ENCODE results near the gene SUGP1. TPM values are rescaled to one million over a fixed set of nuclear protein-coding genes. Genes with fewer than 3 reads are reported as not detected.

Gene SUGP1
- polyA plus RNA-seq, 1 donor from 2014 or later, result 82.0 TPM

DNA sequence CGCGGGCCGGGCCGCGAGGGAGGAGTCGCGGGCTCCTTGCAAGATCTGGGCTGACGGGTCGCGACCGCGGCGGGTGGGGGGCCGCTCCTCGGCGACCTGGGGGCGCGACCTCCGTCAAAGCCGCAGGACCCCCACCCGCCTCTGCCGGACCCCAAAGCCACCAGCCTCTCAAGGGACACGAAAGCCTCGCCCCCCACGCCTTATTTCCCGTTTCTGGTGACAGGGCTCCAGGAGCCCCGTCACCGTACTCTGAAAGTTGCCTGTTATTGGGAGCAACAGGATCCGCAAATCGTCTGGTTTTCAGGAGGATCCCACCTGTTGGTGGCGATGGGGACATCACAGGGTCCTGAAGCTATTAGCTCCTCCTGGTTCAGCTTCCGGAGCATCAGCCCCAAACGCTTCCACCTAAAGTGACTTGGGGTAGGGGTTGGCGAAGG is 850 bp upstream of the SUGP1 start:
- peak overlapping the region; percentile 96 for H2AFZ ChIP-seq (ENCODE audit: low read depth, low read length)
- H3K79me2 ChIP-seq (replicated peaks; ENCODE audit: insufficient read depth, low read length), result peaks cover 60% of the 10 kb centered on the region
- H3K27ac ChIP-seq (ENCODE audit: low read length), result peak overlapping the region; percentile 98
- H3K9me2 ChIP-seq (ENCODE audit: insufficient read depth, low read length), result no peaks in the 10 kb centered on the region
- no peaks in the 10 kb centered on the region for H3K36me3 ChIP-seq (ENCODE audit: insufficient read depth, low read length)
- no peaks in the 10 kb centered on the region for H3K27me3 ChIP-seq (ENCODE audit: insufficient read depth, low read depth, low read length)
- H3K4me2 ChIP-seq (ENCODE audit: low read length), result peak overlapping the region; percentile 64
- no peaks in the 10 kb centered on the region for H3F3A ChIP-seq (ENCODE audit: insufficient read depth, low read length, poor library complexity, severe bottlenecking)
- TF ChIP-seq EP300 (conservative IDR thresholded peaks at IDR 0.05; ENCODE audit: poor library complexity, severe bottlenecking), result no peak
- no peak for TF ChIP-seq SMC3 (conservative IDR thresholded peaks at IDR 0.05; ENCODE audit: poor library complexity)
- TF ChIP-seq POLR2AphosphoS5 (IDR thresholded peaks at IDR 0.05), result no peak
- no peak for TF ChIP-seq CTCF (IDR thresholded peaks at IDR 0.05; ENCODE audit: poor library complexity, severe bottlenecking)
- no peak for TF ChIP-seq EZH2 (IDR thresholded peaks at IDR 0.05; ENCODE audit: borderline replicate concordance, insufficient read depth, low read length, poor library complexity, severe bottlenecking)
- no peak for TF ChIP-seq MXI1 (conservative IDR thresholded peaks at IDR 0.05; ENCODE audit: poor library complexity, severe bottlenecking)
- TF ChIP-seq TAF1 (IDR thresholded peaks at IDR 0.05; ENCODE audit: low read depth), result no peak
- TF ChIP-seq, protein P1, sequence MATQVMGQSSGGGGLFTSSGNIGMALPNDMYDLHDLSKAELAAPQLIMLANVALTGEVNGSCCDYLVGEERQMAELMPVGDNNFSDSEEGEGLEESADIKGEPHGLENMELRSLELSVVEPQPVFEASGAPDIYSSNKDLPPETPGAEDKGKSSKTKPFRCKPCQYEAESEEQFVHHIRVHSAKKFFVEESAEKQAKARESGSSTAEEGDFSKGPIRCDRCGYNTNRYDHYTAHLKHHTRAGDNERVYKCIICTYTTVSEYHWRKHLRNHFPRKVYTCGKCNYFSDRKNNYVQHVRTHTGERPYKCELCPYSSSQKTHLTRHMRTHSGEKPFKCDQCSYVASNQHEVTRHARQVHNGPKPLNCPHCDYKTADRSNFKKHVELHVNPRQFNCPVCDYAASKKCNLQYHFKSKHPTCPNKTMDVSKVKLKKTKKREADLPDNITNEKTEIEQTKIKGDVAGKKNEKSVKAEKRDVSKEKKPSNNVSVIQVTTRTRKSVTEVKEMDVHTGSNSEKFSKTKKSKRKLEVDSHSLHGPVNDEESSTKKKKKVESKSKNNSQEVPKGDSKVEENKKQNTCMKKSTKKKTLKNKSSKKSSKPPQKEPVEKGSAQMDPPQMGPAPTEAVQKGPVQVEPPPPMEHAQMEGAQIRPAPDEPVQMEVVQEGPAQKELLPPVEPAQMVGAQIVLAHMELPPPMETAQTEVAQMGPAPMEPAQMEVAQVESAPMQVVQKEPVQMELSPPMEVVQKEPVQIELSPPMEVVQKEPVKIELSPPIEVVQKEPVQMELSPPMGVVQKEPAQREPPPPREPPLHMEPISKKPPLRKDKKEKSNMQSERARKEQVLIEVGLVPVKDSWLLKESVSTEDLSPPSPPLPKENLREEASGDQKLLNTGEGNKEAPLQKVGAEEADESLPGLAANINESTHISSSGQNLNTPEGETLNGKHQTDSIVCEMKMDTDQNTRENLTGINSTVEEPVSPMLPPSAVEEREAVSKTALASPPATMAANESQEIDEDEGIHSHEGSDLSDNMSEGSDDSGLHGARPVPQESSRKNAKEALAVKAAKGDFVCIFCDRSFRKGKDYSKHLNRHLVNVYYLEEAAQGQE (IDR thresholded peaks at IDR 0.05; ENCODE audit: borderline replicate concordance), result no peak
- no peak for TF ChIP-seq RAD21 (conservative IDR thresholded peaks at IDR 0.05)
- no peaks in the 10 kb centered on the region for H4K20me1 ChIP-seq (ENCODE audit: insufficient read depth)
- H3K9ac ChIP-seq (ENCODE audit: low read length), result peak overlapping the region; percentile 99
- peak overlapping the region; percentile 99 for H3K4me3 ChIP-seq (ENCODE audit: low read length)
- H3K9me3 ChIP-seq (ENCODE audit: low read length), result no peaks in the 10 kb centered on the region

DNA sequence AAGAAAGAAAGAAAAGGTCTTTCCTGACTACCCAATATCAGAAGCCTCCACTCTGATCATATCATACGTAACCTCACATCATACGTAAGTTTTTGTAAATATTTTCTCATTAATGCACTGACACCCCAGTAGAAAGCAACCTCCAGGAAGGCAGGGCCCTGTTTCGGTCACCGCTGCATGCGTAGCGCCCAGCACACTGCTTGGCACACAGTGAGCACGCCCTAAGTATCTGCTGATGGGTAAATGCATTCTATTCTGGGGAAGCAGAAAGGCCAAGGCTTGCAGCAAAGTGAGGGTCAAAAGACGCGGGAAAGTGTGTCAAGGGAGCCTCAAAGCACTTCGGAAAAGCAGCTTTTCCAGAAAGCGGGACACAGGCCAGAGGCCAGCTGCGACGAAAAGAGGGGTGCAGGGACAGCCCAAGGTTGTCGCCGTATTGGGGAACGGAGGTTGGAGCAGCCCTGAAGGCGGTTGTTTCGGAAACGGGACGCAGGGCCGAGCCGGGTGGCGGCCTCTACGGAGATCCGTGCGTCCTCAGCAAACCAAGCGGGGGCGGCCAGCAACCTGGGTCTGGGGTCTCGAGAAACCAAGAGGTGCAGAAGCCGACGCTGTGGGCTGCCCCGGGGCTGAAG is 463 bp downstream of the SUGP1 start:
- peaks cover 60% of the 10 kb centered on the region for H3K79me2 ChIP-seq (replicated peaks; ENCODE audit: insufficient read depth, low read length)
- H3K4me2 ChIP-seq (ENCODE audit: low read length), result peak overlapping the region; percentile 76
- no peaks in the 10 kb centered on the region for H3K36me3 ChIP-seq (ENCODE audit: insufficient read depth, low read length)
- H4K20me1 ChIP-seq (ENCODE audit: insufficient read depth), result no peaks in the 10 kb centered on the region
- peak overlapping the region; percentile 99 for H3K4me3 ChIP-seq (ENCODE audit: low read length)
- TF ChIP-seq MXI1 (conservative IDR thresholded peaks at IDR 0.05; ENCODE audit: poor library complexity, severe bottlenecking) (peak; percentile 24), SMC3 (conservative IDR thresholded peaks at IDR 0.05; ENCODE audit: poor library complexity) (no peak)
- TF ChIP-seq, protein P1 (IDR thresholded peaks at IDR 0.05; ENCODE audit: borderline replicate concordance), result no peak
- H3K9me3 ChIP-seq (ENCODE audit: low read length), result no peaks in the 10 kb centered on the region
- no peaks in the 10 kb centered on the region for H3K9me2 ChIP-seq (ENCODE audit: insufficient read depth, low read length)
- H3K27ac ChIP-seq (ENCODE audit: low read length), result peak overlapping the region; percentile 98
- H3K27me3 ChIP-seq (ENCODE audit: insufficient read depth, low read depth, low read length), result no peaks in the 10 kb centered on the region
- peak overlapping the region; percentile 99 for H3K9ac ChIP-seq (ENCODE audit: low read length)
- H2AFZ ChIP-seq (ENCODE audit: low read depth, low read length), result peak overlapping the region; percentile 62
- H3F3A ChIP-seq (ENCODE audit: insufficient read depth, low read length, poor library complexity, severe bottlenecking), result no peaks in the 10 kb centered on the region

Data from neural cell (in vitro differentiated cells).